Measurements from ENCODE around the gene ZNF772. TPM values are rescaled to one million over a fixed set of nuclear protein-coding genes. Genes with fewer than 3 reads are reported as not detected.
A peak's percentile ranks its signal among the peaks of the same experiment; 100 is the strongest.

ZNF772 gene
- total RNA-seq, 1 donor from 2014 or later, result 3.6 TPM

DNA sequence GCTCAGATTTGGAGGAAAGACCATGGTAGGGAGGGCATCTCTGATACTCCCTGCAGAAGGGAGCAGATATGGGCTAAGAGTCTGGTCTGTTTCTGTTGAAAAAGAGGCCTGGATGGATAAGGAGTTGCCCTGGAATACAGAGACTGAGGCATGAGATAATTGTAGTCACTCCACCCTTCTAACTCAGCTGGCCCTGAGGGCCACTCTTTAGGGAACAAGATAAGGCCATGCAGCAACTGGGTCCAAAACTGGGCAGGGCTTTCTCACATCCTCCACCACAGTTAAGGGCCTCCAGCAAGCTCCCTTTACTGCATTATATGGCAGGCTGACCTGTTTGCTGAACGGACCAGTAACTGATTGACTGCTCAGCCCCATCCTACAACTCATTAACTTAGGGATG, 40.9 kb downstream of the ZNF772 start:
- no peak for DNase-seq (ENCODE audit: low spot score)
- no peak for ATAC-seq

DNA sequence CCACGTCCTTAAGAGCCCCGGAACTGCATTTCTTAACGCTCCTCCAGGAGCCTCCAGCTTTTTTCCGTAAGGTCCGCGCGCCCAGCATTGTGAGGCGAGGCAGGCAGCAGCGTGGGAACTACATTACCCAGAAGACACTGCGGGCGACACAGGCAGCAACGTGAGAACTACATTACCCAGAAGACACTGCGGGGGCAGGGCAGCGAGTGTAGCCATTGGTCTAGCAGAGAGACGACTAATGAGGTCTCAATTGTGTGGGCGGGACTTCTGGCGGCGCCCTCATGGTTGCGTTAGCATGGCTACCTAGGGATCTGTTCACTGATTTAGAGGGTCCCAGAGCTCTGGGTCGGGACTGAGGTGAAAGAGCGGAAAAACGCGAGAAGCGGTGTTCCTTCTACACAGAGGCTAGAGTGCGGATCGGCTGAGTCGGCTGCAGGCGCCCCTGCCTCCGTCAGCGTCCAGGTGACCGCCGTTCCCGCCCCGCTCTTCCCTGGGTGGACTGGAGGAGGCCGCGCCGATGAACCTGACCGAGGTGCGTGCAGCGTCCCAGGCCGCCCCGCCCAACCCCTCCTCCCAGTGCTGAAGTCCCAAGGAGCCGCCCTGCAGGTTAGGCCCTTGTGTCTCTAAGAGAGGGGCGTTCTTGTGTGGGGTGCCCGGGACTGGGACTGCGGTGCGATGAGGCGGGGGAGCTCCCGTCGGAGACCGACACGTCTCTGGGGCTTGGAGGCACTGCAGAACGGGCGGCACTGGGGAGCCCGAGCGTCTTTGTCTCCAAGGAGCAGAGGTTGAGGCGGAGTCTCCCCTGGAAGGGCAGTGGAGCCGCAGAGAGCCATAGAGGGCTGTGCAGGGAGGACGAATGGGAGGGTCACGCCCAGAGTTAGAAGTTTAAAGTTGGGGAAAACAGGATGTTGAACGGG, 42.0 kb downstream of the ZNF772 start, which contains the start of gene ZNF749:
Gene ZNF749, plus strand, starts transcription at position 264 of the 917 bp plus-strand sequence. Its CDS starts 254 bp downstream, at position 518.
- ATAC-seq, result peak; percentile 99
- peak; percentile 98 for DNase-seq (ENCODE audit: low spot score)

DNA sequence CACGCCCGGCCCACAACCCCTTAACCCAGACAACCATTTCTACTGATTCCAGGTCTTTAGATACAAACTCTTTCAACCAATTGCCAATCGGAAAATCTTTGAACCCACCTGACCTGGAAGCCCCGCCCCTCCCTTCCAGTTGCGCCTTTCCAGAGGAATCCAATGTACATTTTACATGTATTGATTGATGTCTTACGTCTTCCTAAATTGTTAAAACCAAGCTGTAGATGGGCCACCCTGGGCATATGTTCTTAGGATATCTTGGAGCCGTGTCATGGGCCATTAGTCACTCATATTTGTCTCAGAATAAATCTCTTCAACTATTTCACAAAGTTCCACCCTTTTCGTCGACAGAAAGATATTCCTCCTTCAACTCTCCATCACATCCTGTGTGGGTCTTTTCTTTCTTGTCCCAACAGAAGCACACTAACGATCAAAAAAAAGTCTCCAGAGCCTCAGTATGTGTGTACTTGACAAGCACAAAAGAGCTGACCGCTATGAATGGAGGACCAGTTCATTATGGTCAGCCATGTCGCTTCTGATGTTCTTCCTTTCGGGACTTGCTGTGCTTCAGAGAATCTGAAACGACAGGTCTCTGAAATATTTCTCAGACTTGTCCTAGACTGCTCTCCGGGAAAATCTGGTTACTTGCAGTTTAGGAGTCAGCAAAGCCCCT, 42.8 kb downstream of the ZNF772 start:
- ATAC-seq (peak; percentile 4), DNase-seq (ENCODE audit: low spot score) (no peak)

DNA sequence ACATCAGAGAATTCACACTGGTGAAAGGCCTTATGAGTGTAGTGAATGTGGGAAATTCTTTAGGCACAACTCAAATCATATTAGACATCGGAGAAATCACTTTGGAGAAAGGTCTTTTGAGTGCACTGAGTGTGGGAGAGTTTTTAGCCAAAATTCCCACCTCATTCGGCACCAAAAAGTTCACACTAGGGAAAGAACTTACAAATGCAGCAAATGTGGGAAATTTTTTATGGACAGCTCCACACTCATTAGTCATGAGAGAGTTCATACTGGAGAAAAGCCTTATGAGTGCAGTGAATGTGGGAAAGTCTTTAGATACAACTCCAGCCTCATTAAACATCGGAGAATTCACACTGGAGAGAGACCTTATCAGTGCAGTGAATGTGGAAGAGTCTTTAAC, 56.3 kb downstream of the ZNF772 start:
- DNase-seq (ENCODE audit: low spot score), result no peak
- ATAC-seq, result no peak

DNA sequence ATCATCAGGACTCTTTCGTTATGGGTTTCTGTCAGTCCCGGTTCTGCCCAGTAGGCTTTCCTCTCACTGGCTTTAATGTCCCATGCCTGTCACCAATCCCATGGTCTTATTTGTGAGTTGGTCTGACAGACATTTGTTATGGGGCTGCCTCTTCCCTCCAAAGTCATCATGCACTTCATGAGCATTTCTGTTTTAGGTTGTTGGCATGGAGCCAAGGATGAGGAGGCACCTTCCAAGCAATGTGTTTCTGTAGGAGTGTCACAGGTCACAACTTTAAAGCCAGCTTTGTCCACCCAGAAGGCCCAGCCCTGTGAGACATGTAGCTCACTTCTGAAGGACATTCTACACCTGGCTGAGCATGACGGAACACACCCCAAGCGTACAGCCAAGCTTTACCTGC, 57.9 kb downstream of the ZNF772 start:
- ATAC-seq (no peak), DNase-seq (ENCODE audit: low spot score) (no peak)

Other genes starting within 250 kb of the ZNF772 start
- 0.18 TPM for gene AURKC, start 246.5 kb downstream of the ZNF772 start, total RNA-seq
- gene ZNF805, start 236.9 kb downstream of the ZNF772 start, total RNA-seq, result 4.5 TPM
- 22.1 TPM for gene ZNF460, start 197.1 kb downstream of the ZNF772 start, total RNA-seq
- 2.2 TPM for gene ZNF543, start 157.1 kb downstream of the ZNF772 start, total RNA-seq
- gene ZNF304, start 126.3 kb downstream of the ZNF772 start, total RNA-seq, result 2.6 TPM
- gene TRAPPC2B, start 114.0 kb downstream of the ZNF772 start, total RNA-seq, result 1.2 TPM
- gene ZNF547, start 114.0 kb downstream of the ZNF772 start, total RNA-seq, result 0.78 TPM
- gene ZNF548, start 87.7 kb downstream of the ZNF772 start, total RNA-seq, result 6.4 TPM
- gene ZNF17, start 66.4 kb downstream of the ZNF772 start, total RNA-seq, result 4.6 TPM
- 3.1 TPM for gene ZNF749, start 42.2 kb downstream of the ZNF772 start, total RNA-seq
- 0.43 TPM for gene VN1R1, start 20.4 kb downstream of the ZNF772 start, total RNA-seq
- gene ZNF419, start 10.2 kb upstream of the ZNF772 start, total RNA-seq, result 3.5 TPM
- gene ZNF773, start 22.4 kb upstream of the ZNF772 start, total RNA-seq, result 2.3 TPM
- gene ZNF549, start 49.8 kb upstream of the ZNF772 start, total RNA-seq, result 1.0 TPM
- 2.4 TPM for gene ZNF550, start 82.3 kb upstream of the ZNF772 start, total RNA-seq
- 1.4 TPM for gene ZNF416, start 101.3 kb upstream of the ZNF772 start, total RNA-seq
- 0.18 TPM for gene ZIK1, start 106.6 kb upstream of the ZNF772 start, total RNA-seq
- gene ZNF530, start 122.3 kb upstream of the ZNF772 start, total RNA-seq, result 0.50 TPM
- gene ZNF134, start 136.7 kb upstream of the ZNF772 start, total RNA-seq, result 6.9 TPM
- 4.9 TPM for gene ZNF211, start 155.6 kb upstream of the ZNF772 start, total RNA-seq
- gene ZSCAN4, start 191.4 kb upstream of the ZNF772 start, total RNA-seq, result not detected
- gene ZNF551, start 204.4 kb upstream of the ZNF772 start, total RNA-seq, result 1.8 TPM
- 0.96 TPM for gene ZNF154, start 231.6 kb upstream of the ZNF772 start, total RNA-seq

Data from left lobe of liver (tissue), 2 donors.